H1 (cell line): ENCODE measurements around the gene CFAP206. TPM values are rescaled to one million over a fixed set of nuclear protein-coding genes. Genes with fewer than 3 reads are reported as not detected.

Experiments used
- CTCF ChIA-PET: fragments of 300-600 bp; sonication (Branson Sonifier 250); formaldehyde crosslinking; loops from one replicate; lab custom pipeline; 2021; ENCODE audit not compliant: partially characterized antibody; lab: Charles Lee
- POLR2A ChIA-PET: fragments of 300-600 bp; sonication (Branson Sonifier 250); formaldehyde crosslinking; loops from one replicate; lab custom pipeline; 2021; ENCODE audit warnings: inconsistent platforms; ENCODE audit not compliant: partially characterized antibody; lab: Charles Lee
- DNase-seq, 2 experiments: peaks; one replicate each; pipeline versions ENCODE4 v3.0.0 to v3.0.0-alpha.2; 2010 to 2022; ENCODE audit warnings: low spot score in 2 of 2, low read depth in 1 of 2, mixed read lengths in 1 of 2
- FAIRE-seq: peaks from 2 replicates; lab custom pipeline; 2011; peaks lifted over from hg19 to GRCh38; lab: Jason Lieb, UNC
- H2AFZ ChIP-seq: 2 replicates; pipeline ENCODE4 v1.8.1; 2012; ENCODE audit warnings: low read length, inconsistent platforms
- H2AK5ac ChIP-seq: 2 replicates; pipeline ENCODE4 v1.6.1; 2013; ENCODE audit warnings: low read depth, low read length
- H2BK120ac ChIP-seq: replicated peaks from 2 replicates; pipeline ENCODE3; 2013; ENCODE audit warnings: low read depth, low read length, inconsistent platforms
- H2BK12ac ChIP-seq: 2 replicates; pipeline ENCODE4 v1.6.1; 2013; ENCODE audit warnings: low read depth, low read length
- H2BK15ac ChIP-seq: 2 replicates; pipeline ENCODE4 v1.6.1; 2013; ENCODE audit warnings: low read length
- H2BK20ac ChIP-seq: 2 replicates; pipeline ENCODE4 v1.6.1; 2013; ENCODE audit warnings: low read length
- H2BK5ac ChIP-seq: 2 replicates; pipeline ENCODE4 v1.6.1; 2013; ENCODE audit warnings: low read depth, low read length
- H3K14ac ChIP-seq: 2 replicates; pipeline ENCODE4 v1.6.1; 2013; ENCODE audit warnings: inconsistent platforms; ENCODE audit not compliant: insufficient read length
- H3K18ac ChIP-seq: 2 replicates; pipeline ENCODE4 v1.6.1; 2013; ENCODE audit warnings: low read length; ENCODE audit errors: extremely low read depth
- H3K23ac ChIP-seq: 2 replicates; pipeline ENCODE4 v1.6.1; 2013; ENCODE audit warnings: inconsistent platforms; ENCODE audit not compliant: insufficient read length
- H3K23me2 ChIP-seq: 2 replicates; pipeline ENCODE4 v1.6.1; 2013; ENCODE audit warnings: low read depth, low read length
- H3K27ac ChIP-seq: 2 replicates; pipeline ENCODE4 v1.6.1; 2011; ENCODE audit warnings: low read depth, low read length, inconsistent platforms
- H3K27me3 ChIP-seq, 4 experiments: replicated peaks in 1 of 4; 1 replicate in 1 of 4; 2 replicates in 3 of 4; pipeline versions ENCODE4 v1.6.1 to v1.8.1; 2011 to 2013; ENCODE audit warnings: low read length in 3 of 4, mild to moderate bottlenecking in 3 of 4, inconsistent platforms in 2 of 4, mixed read lengths in 2 of 4, moderate library complexity in 1 of 4; ENCODE audit not compliant: control insufficient read depth in 3 of 4, insufficient read depth in 3 of 4; ENCODE audit errors: extremely low read depth in 1 of 4
- H3K36me3 ChIP-seq, 4 experiments: 2 replicates each; pipeline versions ENCODE4 v1.6.1 to v1.8.1; 2011 to 2013; ENCODE audit warnings: mild to moderate bottlenecking in 4 of 4, low read length in 3 of 4, moderate library complexity in 2 of 4, control low read depth in 1 of 4, inconsistent platforms in 1 of 4; ENCODE audit not compliant: insufficient read depth in 4 of 4, control insufficient read depth in 2 of 4
- H3K4ac ChIP-seq: replicated peaks from 2 replicates; pipeline ENCODE3; 2013; ENCODE audit warnings: low read length, low read depth, mixed read lengths, inconsistent platforms; ENCODE audit not compliant: insufficient read length
- H3K4me1 ChIP-seq, 4 experiments: replicated peaks in 1 of 4; 1 replicate in 1 of 4; 2 replicates in 3 of 4; pipeline versions ENCODE4 v1.6.1 to v1.8.1; 2011 to 2013; ENCODE audit warnings: low read length in 3 of 4, inconsistent platforms in 2 of 4, mixed read lengths in 1 of 4; ENCODE audit not compliant: insufficient read depth in 4 of 4, control insufficient read depth in 3 of 4
- H3K4me2 ChIP-seq, 2 experiments: 2 replicates each; pipeline versions ENCODE4 v1.6.1 to v1.8.1; 2011 to 2013; ENCODE audit warnings: low read depth in 2 of 2, low read length in 2 of 2, control low read depth in 1 of 2, inconsistent platforms in 1 of 2, mild to moderate bottlenecking in 1 of 2; ENCODE audit not compliant: insufficient read depth in 1 of 2
- H3K4me3 ChIP-seq, 4 experiments: fragments of 200-600, 300-600 bp in 1 of 4; sonication (generic), shearing (Covaris generic), sonication (Bioruptor Twin) in 1 of 4; 2 replicates each; pipeline versions ENCODE4 v1.5.1 to v1.8.1; 2011 to 2016; ENCODE audit warnings: low read length in 4 of 4, low read depth in 3 of 4, control low read depth in 2 of 4, inconsistent platforms in 2 of 4, mild to moderate bottlenecking in 2 of 4, mixed read lengths in 1 of 4, moderate library complexity in 1 of 4; ENCODE audit not compliant: insufficient read depth in 2 of 4; ENCODE audit errors: extremely low read depth in 1 of 4
- H3K56ac ChIP-seq: replicated peaks from 2 replicates; pipeline ENCODE3; 2013; ENCODE audit warnings: low read depth, mild to moderate bottlenecking, mixed read lengths, low read length, inconsistent platforms; ENCODE audit not compliant: insufficient read length
- H3K79me1 ChIP-seq: 2 replicates; pipeline ENCODE4 v1.6.1; 2013; ENCODE audit warnings: low read depth, low read length, control low read depth
- H3K79me2 ChIP-seq, 2 experiments: 2 replicates each; pipeline versions ENCODE4 v1.6.1 to v1.8.1; 2012 to 2013; ENCODE audit warnings: low read length in 2 of 2, mild to moderate bottlenecking in 2 of 2, inconsistent platforms in 1 of 2; ENCODE audit not compliant: insufficient read depth in 2 of 2, control insufficient read depth in 1 of 2
- H3K9ac ChIP-seq, 4 experiments: replicated peaks in 1 of 4; 1 replicate in 1 of 4; 2 replicates in 3 of 4; pipeline versions ENCODE4 v1.6.1 to v1.8.1; 2011 to 2013; ENCODE audit warnings: low read depth in 3 of 4, low read length in 3 of 4, control low read depth in 2 of 4, mild to moderate bottlenecking in 2 of 4, moderate library complexity in 2 of 4, inconsistent platforms in 1 of 4; ENCODE audit errors: extremely low read depth in 1 of 4
- H3K9me3 ChIP-seq, 2 experiments: 2 replicates each; pipeline versions ENCODE4 v1.6.1 to v1.8.1; 2012 to 2013; ENCODE audit warnings: mild to moderate bottlenecking in 2 of 2, moderate library complexity in 2 of 2, control low read depth in 1 of 2, inconsistent platforms in 1 of 2, low read depth in 1 of 2, low read length in 1 of 2, mixed read lengths in 1 of 2; ENCODE audit not compliant: insufficient read depth in 2 of 2
- H4K20me1 ChIP-seq, 2 experiments: replicated peaks in 1 of 2; 2 replicates each; pipeline versions ENCODE3 to v1.8.1; 2011 to 2013; ENCODE audit warnings: inconsistent platforms in 2 of 2, low read length in 2 of 2, mild to moderate bottlenecking in 1 of 2; ENCODE audit not compliant: insufficient read depth in 2 of 2, control insufficient read depth in 1 of 2
- H4K5ac ChIP-seq: 2 replicates; pipeline ENCODE4 v1.6.1; 2013; ENCODE audit warnings: low read length, low read depth, mixed read lengths, inconsistent platforms; ENCODE audit not compliant: insufficient read length
- H4K8ac ChIP-seq: 2 replicates; pipeline ENCODE4 v1.8.0; 2013; ENCODE audit warnings: mild to moderate bottlenecking, moderate library complexity, low read length, inconsistent platforms; ENCODE audit not compliant: insufficient read depth; ENCODE audit errors: extremely low read depth
- H4K91ac ChIP-seq: replicated peaks from 2 replicates; pipeline ENCODE3; 2013; ENCODE audit warnings: low read length, mixed read lengths, inconsistent platforms; ENCODE audit not compliant: insufficient read length
- BACH1 ChIP-seq: IDR thresholded peaks from 2 replicates; pipeline ENCODE4 v1.6.1; 2012; ENCODE audit warnings: low read length, improper control_type of control experiment
- CREB1 ChIP-seq: IDR thresholded peaks from 2 replicates; pipeline ENCODE4 v1.6.1; 2012; ENCODE audit warnings: inconsistent platforms
- CTBP2 ChIP-seq: IDR thresholded peaks from 2 replicates; pipeline ENCODE4 v1.7.0; 2011; ENCODE audit warnings: borderline replicate concordance, mild to moderate bottlenecking, moderate library complexity, mixed read lengths, low read length; ENCODE audit not compliant: insufficient read depth, insufficient read length
- GABPA ChIP-seq: IDR thresholded peaks from 2 replicates; pipeline ENCODE4 v1.6.1; 2011; ENCODE audit warnings: mild to moderate bottlenecking, low read length, moderate library complexity, borderline replicate concordance; ENCODE audit not compliant: insufficient read depth
- NANOG ChIP-seq: IDR thresholded peaks from 2 replicates; pipeline ENCODE4 v1.6.1; 2011; ENCODE audit warnings: low read length, low read depth, mild to moderate bottlenecking, inconsistent platforms; ENCODE audit not compliant: insufficient read depth, poor library complexity, severe bottlenecking
- POLR2AphosphoS5 ChIP-seq: IDR thresholded peaks from 2 replicates; pipeline ENCODE4 v1.6.1; 2011; ENCODE audit warnings: low read depth, low read length
- RFX5 ChIP-seq: IDR thresholded peaks from 2 replicates; pipeline ENCODE4 v1.6.1; 2011; ENCODE audit warnings: low read depth, low read length, improper control_type of control experiment, borderline replicate concordance
- SIX5 ChIP-seq: IDR thresholded peaks from 2 replicates; pipeline ENCODE4 v1.6.1; 2011; ENCODE audit warnings: mild to moderate bottlenecking, low read depth, low read length
- SP2 ChIP-seq: IDR thresholded peaks from 2 replicates; pipeline ENCODE4 v1.6.1; 2012; ENCODE audit warnings: mild to moderate bottlenecking, low read length, inconsistent platforms
- TAF1 ChIP-seq: IDR thresholded peaks from 2 replicates; pipeline ENCODE4 v1.6.1; 2011; ENCODE audit warnings: mild to moderate bottlenecking, low read depth, low read length
- WGBS, 2 experiments: shearing (Covaris generic) in 1 of 2; methylation state at CpG; one replicate each; pipeline versions ENCODE4 v1.1.6 to v1.1.7; 2013 to 2015; ENCODE audit warnings: low lambda C conversion rate in 2 of 2, mixed read lengths in 2 of 2, inconsistent platforms in 1 of 2, low coverage in 1 of 2, missing lambda C conversion rate in 1 of 2; ENCODE audit not compliant: insufficient replicate concordance in 2 of 2, insufficient coverage in 1 of 2, insufficient read length in 1 of 2; ENCODE audit errors: extremely low coverage in 1 of 2, missing lambda C conversion rate in 1 of 2; 5-methylcytosine and 5-hydroxymethylcytosine counted together
- polyA plus RNA-seq, 7 experiments: library from polyadenylated mRNA; depleted of rRNA in 3 of 7; stranded (reverse) in 5 of 7; unstranded in 2 of 7; fragments of >200 nt in 5 of 7; fragments of 200-250 nt in 2 of 7; gene quantifications; 1 replicate in 5 of 7; 2 replicates in 1 of 7; 4 replicates in 1 of 7; pipeline versions ENCODE4 v1.2.1 to v1.2.3, GENCODE V29; 2011 to 2013; ENCODE audit warnings: missing spikeins in 2 of 7, mixed read lengths in 2 of 7
- total RNA-seq: library from RNA; stranded (reverse); fragmentation: NEBNext Ultra II Directional; extraction: Animal tissue kit (Norgen Biotek cat#: 25700); gene quantifications from 2 replicates; pipeline ENCODE4 v1.2.1, GENCODE V29; 2021
- TF ChIP-seq, protein P1 (sequence below): IDR thresholded peaks from 2 replicates; pipeline ENCODE4 v1.6.1; 2012; ENCODE audit warnings: inconsistent platforms
- TF ChIP-seq, protein P2 (sequence below): IDR thresholded peaks from 2 replicates; pipeline ENCODE4 v1.6.1; 2011; ENCODE audit warnings: low read depth, mild to moderate bottlenecking, low read length; ENCODE audit not compliant: insufficient read depth

CFAP206 gene
- total and polyA plus RNA-seq, 2 of the 8 experiments (the other 6 are each of a cell fraction or from before 2014, with no cell fraction given): not detected

DNA sequence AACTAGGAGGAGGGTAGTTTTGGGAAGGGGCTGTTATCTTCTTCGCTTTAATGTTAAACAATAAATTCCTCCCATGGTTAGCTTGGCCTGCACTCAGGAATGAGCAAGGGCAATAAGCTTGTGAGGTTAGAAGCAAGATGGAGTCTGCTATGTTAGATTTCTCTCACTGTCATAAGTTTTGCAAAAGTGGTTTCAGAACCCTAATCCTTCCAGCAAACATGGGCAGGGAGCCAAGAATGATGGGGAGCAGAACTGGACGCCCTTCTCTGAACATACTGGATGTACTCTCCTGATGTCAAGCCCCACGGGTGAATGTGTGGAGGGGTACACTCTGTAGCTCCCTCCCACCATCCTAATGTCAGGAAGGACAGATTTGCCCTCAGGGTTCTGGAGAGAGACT is 40.9 kb upstream of the CFAP206 start:
- no peak overlapping the region for H3K23ac ChIP-seq
- H3K4me1 ChIP-seq: no peaks in the 10 kb centered on the region
- no peak overlapping the region for H3K56ac ChIP-seq
- no peak overlapping the region for H3K4ac ChIP-seq
- ChIA-PET POLR2A (no interaction called here), CTCF (no interaction called here)
- no peaks in the 10 kb centered on the region for H3K79me2 ChIP-seq
- no peak overlapping the region for H4K91ac ChIP-seq
- H4K8ac ChIP-seq: no peak overlapping the region
- H3K23me2 ChIP-seq: no peaks in the 10 kb centered on the region
- no peak overlapping the region for H2BK12ac ChIP-seq
- 90% methylated on average over 3 of the region's 3 CpGs; no CpG with 5 or more reads in 1 of the 2 experiments for WGBS, 2 experiments
- H2BK120ac ChIP-seq: no peak overlapping the region
- no peak overlapping the region for H2AK5ac ChIP-seq
- H3K9ac ChIP-seq: no peak overlapping the region
- no peak overlapping the region for H3K18ac ChIP-seq
- no peak overlapping the region for H3K27ac ChIP-seq
- H3K27me3 ChIP-seq: no peaks in the 10 kb centered on the region
- H3K4me3 ChIP-seq: no peak overlapping the region
- H2BK20ac ChIP-seq: no peak overlapping the region
- H3K79me1 ChIP-seq: no peaks in the 10 kb centered on the region
- no peaks in the 10 kb centered on the region for H3K36me3 ChIP-seq
- H2BK15ac ChIP-seq: no peak overlapping the region
- no peak overlapping the region for H3K4me2 ChIP-seq
- H2AFZ ChIP-seq: no peak overlapping the region
- H3K9me3 ChIP-seq: peaks cover 19 to 22% of the 10 kb centered on the region in 2 experiments; a peak in 3 of 4 replicates
- FAIRE-seq (no peak), DNase-seq (no peak)
- H4K20me1 ChIP-seq: no peaks in the 10 kb centered on the region
- no peak overlapping the region for H3K14ac ChIP-seq
- no peak overlapping the region for H4K5ac ChIP-seq
- no peak overlapping the region for H2BK5ac ChIP-seq
- no peak for TF ChIP-seq RFX5
- TF ChIP-seq GABPA: no peak
- TF ChIP-seq, protein P1, sequence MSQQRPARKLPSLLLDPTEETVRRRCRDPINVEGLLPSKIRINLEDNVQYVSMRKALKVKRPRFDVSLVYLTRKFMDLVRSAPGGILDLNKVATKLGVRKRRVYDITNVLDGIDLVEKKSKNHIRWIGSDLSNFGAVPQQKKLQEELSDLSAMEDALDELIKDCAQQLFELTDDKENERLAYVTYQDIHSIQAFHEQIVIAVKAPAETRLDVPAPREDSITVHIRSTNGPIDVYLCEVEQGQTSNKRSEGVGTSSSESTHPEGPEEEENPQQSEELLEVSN: no peak
- TF ChIP-seq SIX5: no peak
- no peak for TF ChIP-seq POLR2AphosphoS5
- TF ChIP-seq, protein P2, sequence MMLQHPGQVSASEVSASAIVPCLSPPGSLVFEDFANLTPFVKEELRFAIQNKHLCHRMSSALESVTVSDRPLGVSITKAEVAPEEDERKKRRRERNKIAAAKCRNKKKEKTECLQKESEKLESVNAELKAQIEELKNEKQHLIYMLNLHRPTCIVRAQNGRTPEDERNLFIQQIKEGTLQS: no peak
- no peak for TF ChIP-seq CTBP2
- TF ChIP-seq CREB1: no peak
- no peak for TF ChIP-seq BACH1
- TF ChIP-seq TAF1: no peak
- TF ChIP-seq NANOG: no peak
- no peak for TF ChIP-seq SP2
